Activated T-cell treated with anti-CD3 and anti-CD28 coated beads for 48 hours (primary cell): ENCODE results near the gene DMGDH.

Experiments
- DNase-seq: peaks from one replicate; pipeline ENCODE4 v3.0.0-alpha.2; 2020; ENCODE audit warnings: low read depth

Gene DMGDH

GRCh38 chr5:79062436-79062835, 7.0 kb downstream of the DMGDH start:
- no peak for DNase-seq

DNA sequence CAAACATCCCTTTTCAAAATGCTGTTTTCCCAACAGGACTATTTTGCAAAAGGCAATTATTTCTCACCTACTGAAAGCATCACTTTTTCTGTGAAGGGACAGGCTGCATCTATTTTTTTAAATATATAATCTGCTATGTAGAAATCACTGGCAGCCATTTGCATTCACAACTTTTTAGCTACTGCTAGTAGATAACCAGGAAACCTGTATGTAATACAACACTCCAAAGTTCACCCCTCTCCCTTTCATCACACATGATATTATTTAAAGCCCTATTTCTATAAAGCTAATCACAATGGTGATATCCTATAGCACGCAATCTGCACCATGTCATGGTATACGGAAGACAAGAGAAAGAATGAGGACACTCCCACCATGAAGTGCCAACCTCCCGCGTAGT, 9.8 kb downstream of the DMGDH start:
- no peak for DNase-seq

DNA sequence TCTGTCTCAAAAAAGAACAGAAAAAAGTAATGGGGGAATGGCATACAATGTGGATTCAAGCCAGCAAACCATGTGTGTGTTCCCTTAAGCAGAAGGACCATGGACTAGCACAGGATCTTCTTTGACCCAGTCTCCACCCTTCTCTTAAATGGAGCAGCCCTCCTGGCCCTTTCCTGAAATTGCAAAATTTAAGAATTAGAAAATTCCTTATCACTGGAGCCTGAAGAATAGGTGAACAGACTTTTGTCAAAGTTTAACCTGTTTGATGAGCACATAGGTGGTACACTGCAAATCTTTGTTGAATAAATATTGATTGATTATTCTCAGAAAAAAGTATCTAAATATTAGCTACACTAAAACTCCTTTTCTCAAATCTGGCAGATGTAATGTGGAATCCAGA, 12.6 kb downstream of the DMGDH start:
- no peak for DNase-seq

DNA sequence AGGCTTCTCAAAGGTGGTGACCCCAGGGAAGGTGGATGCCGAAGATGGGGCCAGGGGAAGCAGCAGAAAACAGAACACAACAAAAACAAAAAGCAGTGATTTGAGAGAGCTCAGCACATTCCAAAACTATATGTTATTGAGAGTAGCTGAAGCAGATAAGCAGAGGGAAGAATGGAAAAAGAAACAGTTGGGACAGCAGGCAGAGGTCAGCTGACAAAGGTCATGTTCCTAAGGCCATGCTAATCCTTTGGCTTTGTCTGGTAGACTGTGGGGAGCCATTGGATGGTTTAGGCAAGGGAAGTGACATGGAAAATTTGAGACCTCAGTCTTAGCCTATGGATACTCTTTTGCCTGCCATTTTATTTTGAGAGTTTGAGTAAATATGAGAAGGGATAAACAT, 14.5 kb downstream of the DMGDH start:
- DNase-seq: no peak

DNA sequence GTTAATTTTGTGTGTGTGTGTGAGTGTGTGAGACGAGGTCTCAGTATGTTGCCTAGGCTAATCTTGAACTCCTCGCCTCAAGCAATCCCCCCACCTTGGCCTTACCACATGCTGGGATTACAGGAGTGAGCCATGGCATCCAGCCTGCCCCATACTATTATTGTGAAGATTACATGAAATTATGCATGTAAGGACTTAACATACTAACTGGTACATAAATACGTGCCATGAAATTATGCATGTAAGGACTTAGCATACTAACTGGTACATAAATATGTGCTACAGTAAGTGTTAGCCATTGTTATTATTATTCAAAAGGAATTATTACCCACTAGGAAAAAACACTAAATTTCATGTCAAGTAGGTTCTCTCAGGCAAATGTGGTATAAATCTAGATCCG, 16.2 kb downstream of the DMGDH start:
- DNase-seq: no peak

- DNase-seq: no peak
Measured at GRCh38 chr5:79050498-79050897, 19.0 kb downstream of the DMGDH start.

DNA sequence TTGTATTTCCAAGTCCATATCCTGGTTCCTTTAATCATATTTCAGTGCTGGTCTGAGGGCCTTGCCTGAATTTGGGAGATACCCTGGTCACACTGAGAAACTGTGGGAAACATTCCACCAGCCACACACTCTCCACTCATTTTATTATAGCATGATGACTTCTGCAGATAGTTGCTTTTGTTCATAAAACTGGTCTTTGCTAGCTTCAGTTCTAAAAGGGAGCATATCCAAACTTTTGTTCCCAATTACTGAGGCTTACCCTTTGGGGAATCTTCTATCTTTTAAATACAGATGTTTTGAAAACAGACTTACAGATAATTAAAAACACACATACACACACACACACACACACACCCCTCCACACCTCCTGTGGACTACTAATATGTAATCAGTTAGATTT, 21.0 kb downstream of the DMGDH start:
- no peak for DNase-seq

DNA sequence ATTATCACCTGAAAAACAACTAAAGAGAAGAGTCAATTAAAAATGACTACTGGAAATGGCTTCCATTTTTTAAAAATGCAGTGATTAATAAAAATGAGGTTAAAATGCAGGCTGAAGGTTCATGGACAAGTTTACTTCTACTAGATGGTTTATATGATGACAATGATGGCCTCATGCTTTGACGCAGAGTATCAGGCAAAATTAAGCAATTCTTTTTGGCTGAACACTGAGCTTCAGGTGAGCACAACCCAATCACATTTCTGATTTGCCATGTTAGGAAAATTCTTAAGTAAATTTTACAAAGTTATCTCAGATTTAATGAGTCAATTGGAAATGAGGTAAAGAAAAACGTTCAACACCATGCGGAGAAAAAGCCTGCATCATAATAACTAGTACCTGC, 22.3 kb downstream of the DMGDH start:
- DNase-seq: no peak

- DNase-seq: no peak
Measured at GRCh38 chr5:79042188-79042587, 27.3 kb downstream of the DMGDH start.

- no peak for DNase-seq
Measured at GRCh38 chr5:79036769-79037168, 32.7 kb downstream of the DMGDH start.

DNA sequence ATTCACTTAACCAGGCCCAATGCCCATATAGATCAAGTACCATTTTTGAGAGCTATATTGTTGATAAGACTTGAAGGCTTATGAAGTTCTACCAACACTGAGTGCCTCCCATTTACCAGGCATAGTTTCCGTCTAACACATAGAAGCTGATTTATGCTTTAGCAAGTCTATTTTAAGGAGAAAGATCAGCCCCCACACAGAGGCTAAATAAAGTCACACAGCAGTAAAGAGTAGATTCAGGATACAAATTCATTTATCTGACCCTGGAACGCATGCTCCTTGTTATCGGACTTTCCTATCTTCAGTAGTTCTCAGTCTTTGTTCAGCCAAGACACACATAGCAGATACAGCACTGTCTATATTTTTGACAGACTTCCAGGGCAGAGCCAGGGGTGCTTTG, 34.2 kb downstream of the DMGDH start:
- DNase-seq: no peak

- DNase-seq: no peak
Measured at GRCh38 chr5:79032782-79033181, 36.7 kb downstream of the DMGDH start.

GRCh38 chr5:79032031-79032695, 37.3 kb downstream of the DMGDH start:
- no peak for DNase-seq

DNA sequence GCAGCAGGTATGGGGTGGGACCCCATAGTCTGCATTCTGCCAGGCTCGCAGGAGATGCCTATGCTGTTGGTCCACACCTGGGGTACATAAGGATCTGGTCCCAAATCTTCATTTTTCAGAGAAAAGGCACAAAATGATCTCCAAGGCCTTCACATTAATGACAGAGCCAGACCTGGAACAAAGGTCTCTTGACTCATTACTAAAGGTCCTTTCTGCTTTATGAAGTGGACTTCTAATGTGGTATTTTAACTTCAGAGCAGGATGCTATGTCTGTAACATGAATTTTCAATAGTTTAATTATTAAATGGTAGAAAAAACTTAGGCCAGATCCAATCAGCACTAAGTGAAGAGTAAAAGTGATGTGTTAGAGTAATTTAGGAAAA, 38.0 kb downstream of the DMGDH start:
- DNase-seq: no peak

- no peak for DNase-seq
Measured at GRCh38 chr5:79030663-79031484, 38.6 kb downstream of the DMGDH start.

- DNase-seq: peak; percentile 38
Measured at GRCh38 chr5:79025054-79025472, 44.4 kb downstream of the DMGDH start.

DNA sequence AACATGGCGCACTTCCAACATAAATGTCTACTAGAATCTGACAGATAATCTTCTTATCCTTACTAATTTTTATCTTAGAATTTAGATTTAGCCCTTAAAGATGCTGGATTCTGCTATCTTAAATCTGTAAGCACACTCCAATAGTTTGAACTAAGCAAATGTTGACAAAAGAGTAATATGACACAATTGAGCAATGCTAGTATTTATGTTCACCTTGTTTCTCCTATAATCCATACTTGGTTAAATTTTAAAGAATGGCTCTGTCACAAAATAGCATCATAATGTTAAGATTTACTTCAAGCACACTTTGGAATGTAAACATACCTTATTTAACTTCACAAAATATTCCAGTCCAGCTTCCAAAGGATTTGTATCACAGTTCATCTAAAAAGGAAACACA, 45.5 kb downstream of the DMGDH start:
- DNase-seq: no peak

GRCh38 chr5:79023348-79023747, 46.1 kb downstream of the DMGDH start:
- DNase-seq: no peak

DNA sequence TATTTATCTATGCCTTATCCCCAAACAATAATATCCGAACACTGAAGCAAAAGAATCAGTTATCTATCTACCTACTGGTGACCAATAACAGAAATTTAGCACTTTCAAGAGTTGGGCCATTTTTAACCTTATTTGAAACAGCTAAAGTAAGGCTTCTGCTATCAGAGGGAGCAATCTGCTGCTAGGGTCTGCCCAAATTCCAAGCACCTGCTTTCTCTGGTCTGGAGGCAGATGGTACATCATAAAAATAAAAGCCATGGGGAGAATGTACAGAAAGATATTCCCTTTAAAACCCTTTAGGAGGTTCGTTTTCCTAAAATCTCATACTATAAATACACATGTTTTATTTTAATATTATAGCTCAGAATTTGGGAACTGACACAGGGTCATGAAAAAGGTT, 46.7 kb downstream of the DMGDH start:
- no peak for DNase-seq

- DNase-seq: no peak
Measured at GRCh38 chr5:79021753-79022152, 47.7 kb downstream of the DMGDH start.

DNA sequence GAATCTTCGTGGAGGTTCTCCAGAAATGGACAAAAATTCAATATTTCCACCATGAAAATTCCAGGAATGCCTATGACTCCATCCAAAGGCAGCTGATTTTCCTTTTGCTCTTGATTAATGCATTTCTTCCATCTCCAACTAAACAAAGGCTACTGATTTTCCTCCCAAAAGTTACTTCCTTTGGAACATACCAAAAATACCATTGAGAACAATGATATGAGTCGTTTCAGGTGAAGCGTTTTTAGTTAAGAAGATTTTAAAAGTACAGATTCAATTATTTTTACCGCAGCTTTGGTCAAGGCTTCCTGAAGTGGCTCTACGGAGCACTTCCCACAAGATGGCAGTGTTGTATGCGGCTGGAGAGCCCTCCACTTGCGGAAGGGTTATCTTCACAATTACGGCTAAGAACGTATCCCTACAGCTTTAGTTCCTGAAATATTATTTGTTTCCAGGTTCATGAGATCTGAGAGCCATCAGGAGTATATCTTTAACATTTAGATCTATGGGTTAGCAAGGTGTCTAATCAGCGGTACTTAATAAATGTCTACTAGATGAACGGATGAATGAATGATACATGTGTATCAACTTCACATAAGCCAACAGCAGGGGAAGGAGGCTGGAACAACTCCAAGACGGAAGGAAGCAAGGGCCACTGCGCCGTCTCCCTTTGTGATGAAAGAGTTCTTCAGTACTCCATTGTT, 48.5 kb downstream of the DMGDH start:
- DNase-seq: peak; percentile 22

GRCh38 chr5:79014631-79015030, 54.8 kb downstream of the DMGDH start:
- no peak for DNase-seq

GRCh38 chr5:79011869-79012268, 57.6 kb downstream of the DMGDH start:
- no peak for DNase-seq
